ENCODE data around the gene MBLAC2.

Gene MBLAC2

GRCh38 chr5:90446961-90447360 lies 27.6 kb downstream of the MBLAC2 start:
- no peak for DNase-seq

DNA sequence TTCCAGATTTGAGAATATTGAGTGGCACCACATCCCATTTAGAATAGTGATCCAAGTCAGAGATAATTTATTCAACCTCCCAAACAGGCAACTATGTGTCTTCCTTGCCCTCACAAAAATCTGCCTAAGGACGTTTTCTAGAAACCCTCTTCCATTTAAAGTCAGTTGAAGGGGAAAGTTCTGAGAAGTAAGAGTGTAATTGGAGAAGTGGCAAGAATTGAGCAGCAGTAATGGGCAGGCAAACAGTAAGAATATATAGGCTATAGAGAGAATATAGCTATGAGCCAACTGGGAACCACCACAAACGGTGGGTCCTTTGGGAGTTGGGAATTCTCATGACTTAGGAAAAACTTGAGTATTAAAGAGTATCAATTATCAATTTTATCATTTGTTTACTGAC lies 33.9 kb downstream of the MBLAC2 start:
- no peak for DNase-seq

GRCh38 chr5:90438100-90438499 lies 36.5 kb downstream of the MBLAC2 start:
- peak; percentile 38 for DNase-seq

DNA sequence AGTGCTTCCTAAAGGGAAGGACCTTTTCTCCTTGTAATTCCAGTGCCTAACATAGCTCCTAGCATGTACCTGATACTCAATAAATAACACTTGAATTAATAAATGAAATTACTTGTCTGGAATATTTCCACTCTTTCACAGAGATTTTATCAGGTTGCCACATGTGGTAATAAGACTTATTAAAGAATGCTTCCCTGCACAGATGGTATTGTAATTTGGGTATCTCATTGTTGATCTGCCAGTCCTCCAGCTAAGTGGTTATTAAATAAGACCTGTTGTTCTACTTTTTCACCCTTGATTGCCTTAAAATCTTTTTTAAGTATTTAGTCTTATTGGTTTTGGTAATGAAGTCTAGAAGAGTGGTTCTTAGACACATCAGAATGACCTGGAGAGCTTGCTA lies 36.9 kb downstream of the MBLAC2 start:
- peak; percentile 82 for DNase-seq

DNA sequence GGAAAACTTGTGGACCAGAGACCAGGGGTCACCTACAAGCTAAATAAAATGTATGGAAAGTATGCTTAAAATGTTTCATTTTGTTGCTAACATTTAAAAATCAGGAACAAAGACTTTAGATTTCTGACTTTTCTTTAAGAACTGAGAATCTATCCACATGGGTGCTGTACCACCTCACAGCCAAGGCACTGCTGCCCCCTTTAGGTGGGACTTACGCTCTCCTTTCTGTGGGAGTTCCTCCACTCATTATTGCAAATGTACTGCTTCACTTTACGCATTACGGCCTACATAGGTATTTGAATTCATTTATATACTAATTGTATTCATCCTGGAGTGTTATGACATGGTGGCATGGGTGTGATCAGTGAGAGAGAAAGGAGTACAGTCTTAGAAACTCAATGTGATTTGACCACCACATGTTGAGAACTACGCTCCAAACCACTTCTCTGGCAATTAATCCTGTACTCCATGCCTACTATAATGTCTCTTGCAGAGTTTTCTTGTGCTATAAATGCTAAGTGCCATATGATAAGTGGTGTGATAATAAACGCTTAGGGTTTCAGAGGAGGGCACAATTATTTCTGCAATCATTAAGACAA lies 40.4 kb downstream of the MBLAC2 start:
- peak; percentile 0 for DNase-seq

GRCh38 chr5:90424245-90424644 lies 50.3 kb downstream of the MBLAC2 start:
- DNase-seq = no peak

DNA sequence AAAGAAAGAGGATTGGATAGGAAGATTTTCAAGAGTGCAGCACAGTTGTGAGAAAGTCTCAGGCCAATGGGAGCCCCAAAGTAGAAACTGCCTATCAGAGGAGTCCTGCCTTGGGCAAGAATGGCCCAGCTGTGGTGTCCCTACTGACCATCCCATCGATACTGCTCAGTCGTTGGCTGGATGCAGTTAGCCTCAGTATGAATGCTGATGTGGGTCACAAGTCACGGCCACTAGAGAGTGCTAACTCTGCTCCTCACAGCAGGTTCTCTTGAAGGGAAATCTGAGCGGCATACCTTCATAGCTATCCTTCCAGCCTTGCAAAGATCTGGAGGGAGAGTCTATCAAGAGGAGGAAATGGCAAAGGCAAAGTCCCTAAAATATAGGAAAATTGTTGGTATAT lies 53.4 kb downstream of the MBLAC2 start:
- no peak for DNase-seq

- no peak for DNase-seq
These were observed 56.4 kb downstream of the MBLAC2 start for GRCh38 chr5:90418214-90418613.

GRCh38 chr5:90410178-90410762 lies 64.3 kb downstream of the MBLAC2 start:
- no peak for DNase-seq

DNA sequence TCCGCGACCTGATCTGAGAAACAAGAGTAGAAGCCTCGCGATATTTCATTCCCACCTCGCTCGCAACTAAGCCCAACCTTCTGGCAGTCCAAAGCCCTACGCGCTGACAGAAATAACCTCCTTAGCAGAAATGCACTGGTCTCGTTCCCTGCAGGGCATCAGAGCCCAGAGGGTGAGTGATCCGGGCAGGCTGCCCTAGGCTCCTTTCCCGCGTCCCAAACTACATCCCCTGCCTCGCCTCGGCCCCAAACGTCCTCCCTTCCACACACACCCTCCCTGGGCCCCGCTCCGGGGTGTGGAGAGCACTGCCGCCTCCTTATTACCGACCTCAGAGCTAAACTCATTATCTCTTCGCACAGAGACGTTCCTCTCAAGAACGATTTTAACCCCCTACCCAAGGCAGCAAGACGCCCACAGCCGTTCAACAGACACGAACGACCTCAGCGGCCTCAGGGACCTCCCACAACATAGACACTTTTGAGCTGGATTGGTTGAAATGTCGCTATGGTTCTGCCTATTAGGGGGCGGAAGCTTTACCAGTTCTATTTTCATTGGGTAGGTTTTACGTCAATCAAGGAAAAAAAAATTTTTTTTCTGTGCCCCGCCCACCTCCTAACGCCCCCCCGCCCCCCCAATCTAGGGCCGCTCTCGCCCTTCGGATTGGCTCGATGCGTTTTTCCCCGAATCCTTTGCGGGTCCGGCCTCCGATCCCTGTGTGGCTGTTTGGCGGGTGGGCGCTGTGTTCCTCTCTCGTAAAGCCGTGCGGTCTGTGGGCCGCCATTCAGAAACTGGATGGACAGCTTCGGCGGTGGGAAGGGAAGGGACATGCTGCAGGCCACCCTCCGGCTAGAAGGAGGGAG lies 65.0 kb downstream of the MBLAC2 start, which contains the start of gene CETN3:
Gene CETN3 (minus strand): TSS at position 439 of the 860 bp plus-strand sequence. CDS start 95 bp downstream, at position 344.
- peak; percentile 91 for DNase-seq

DNA sequence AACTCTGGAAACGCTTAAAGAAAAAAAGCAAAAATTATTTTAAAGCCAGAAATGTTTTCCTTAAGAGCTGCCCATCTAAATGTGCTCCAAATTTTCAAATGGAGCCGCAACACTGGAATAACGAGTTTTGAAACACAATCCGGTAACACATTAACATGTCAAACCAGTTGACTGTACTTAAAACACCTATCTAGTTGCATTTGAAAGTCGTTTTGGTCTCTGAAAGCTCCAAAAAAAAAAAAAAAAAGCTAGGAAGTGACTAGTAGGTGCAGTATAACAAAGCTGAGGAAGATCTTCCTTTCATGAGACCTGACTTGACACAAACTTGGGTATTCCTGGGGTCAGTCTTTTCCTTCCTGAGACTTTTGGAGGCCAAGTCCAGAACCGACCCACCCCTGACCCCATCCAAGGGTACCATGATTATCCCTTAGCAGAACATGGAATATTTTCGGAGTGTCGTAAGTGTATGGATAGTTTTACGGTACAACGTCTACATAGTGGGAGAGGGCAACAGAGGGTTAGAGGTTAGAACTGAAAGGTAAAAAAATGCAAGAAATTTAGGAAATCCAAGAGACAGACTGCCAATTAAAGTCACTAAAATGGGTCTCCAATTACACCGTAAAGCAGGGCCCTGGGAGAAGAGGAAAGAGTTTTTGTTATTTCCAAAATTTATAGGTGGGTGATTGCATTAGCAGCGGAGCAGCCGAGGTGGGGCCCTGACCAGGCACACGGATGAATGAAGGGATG lies 65.8 kb downstream of the MBLAC2 start:
- DNase-seq = no peak

Measured in DMS79 (cell line).